Activated T-cell treated with anti-CD3 and anti-CD28 coated beads, Interleukin-2, amount 50 U/mL, for 1 hour (primary cell): ENCODE data around the gene TMEM109.

ENCODE experiments used
- DNase-seq: peaks from one replicate; pipeline ENCODE4 v3.0.0-alpha.2; 2020

The TMEM109 gene

DNA sequence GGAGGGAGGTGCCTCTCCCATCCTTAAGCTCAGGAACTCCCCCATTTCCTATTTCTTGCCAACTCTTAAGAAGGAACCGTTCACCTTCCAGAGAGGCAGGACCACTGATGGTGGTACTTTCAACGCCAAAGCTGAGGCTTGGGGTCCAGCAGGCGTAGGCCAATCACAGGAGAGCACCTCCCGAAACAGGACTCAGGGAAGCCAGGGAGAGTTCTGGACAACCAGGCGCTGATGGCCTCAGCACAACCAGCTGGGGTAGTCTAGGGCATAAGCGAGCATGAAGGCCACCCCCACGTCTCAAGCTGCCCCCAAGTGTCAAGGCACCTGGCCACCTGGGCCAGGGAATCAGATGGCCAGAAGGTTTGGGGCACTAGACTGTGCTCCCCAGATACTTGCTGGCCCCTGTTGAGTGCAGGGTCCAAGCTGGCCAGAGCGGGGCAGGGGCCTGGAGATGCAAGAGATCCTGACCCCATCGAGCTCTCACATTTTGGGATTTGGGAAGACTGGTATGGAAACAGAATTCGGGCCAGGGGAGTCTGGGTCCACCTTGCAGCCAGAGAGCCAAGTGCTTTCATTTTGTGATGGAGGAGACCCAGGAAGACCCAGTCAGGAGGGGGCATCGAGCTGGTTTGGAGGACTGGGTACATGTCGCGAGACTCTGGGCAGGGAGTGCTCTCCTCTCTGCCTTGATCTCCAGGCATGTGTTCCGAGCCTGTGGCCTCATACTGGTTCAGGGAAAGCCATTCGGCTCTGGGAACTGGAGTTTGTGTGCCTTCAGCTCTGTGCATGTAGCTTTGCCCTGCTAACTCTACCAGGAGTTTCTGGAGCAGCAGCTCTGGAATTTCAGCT is 58.4 kb downstream of the TMEM109 start:
- peak; percentile 61 for DNase-seq
